H1 (cell line): ENCODE data around the gene P2RX2. TPM values are rescaled to one million over a fixed set of nuclear protein-coding genes. Genes with fewer than 3 reads are reported as not detected.

Source experiments
- CTCF ChIA-PET: fragments of 300-600 bp; sonication (Branson Sonifier 250); formaldehyde crosslinking; loops from one replicate; lab custom pipeline; 2021; ENCODE audit not compliant: partially characterized antibody; lab: Charles Lee
- POLR2A ChIA-PET: fragments of 300-600 bp; sonication (Branson Sonifier 250); formaldehyde crosslinking; loops from one replicate; lab custom pipeline; 2021; ENCODE audit warnings: inconsistent platforms; ENCODE audit not compliant: partially characterized antibody; lab: Charles Lee
- DNase-seq, 2 experiments: peaks; one replicate each; pipeline versions ENCODE4 v3.0.0 to v3.0.0-alpha.2; 2010 to 2022; ENCODE audit warnings: low spot score in 2 of 2, low read depth in 1 of 2, mixed read lengths in 1 of 2
- FAIRE-seq: peaks from 2 replicates; lab custom pipeline; 2011; peaks lifted over from hg19 to GRCh38; lab: Jason Lieb, UNC
- H2AFZ ChIP-seq: 2 replicates; pipeline ENCODE4 v1.8.1; 2012; ENCODE audit warnings: low read length, inconsistent platforms
- H2AK5ac ChIP-seq: 2 replicates; pipeline ENCODE4 v1.6.1; 2013; ENCODE audit warnings: low read depth, low read length
- H2BK120ac ChIP-seq: replicated peaks from 2 replicates; pipeline ENCODE3; 2013; ENCODE audit warnings: low read depth, low read length, inconsistent platforms
- H2BK12ac ChIP-seq: 2 replicates; pipeline ENCODE4 v1.6.1; 2013; ENCODE audit warnings: low read depth, low read length
- H2BK15ac ChIP-seq: 2 replicates; pipeline ENCODE4 v1.6.1; 2013; ENCODE audit warnings: low read length
- H2BK20ac ChIP-seq: 2 replicates; pipeline ENCODE4 v1.6.1; 2013; ENCODE audit warnings: low read length
- H2BK5ac ChIP-seq: 2 replicates; pipeline ENCODE4 v1.6.1; 2013; ENCODE audit warnings: low read depth, low read length
- H3K14ac ChIP-seq: 2 replicates; pipeline ENCODE4 v1.6.1; 2013; ENCODE audit warnings: inconsistent platforms; ENCODE audit not compliant: insufficient read length
- H3K18ac ChIP-seq: 2 replicates; pipeline ENCODE4 v1.6.1; 2013; ENCODE audit warnings: low read length; ENCODE audit errors: extremely low read depth
- H3K23ac ChIP-seq: 2 replicates; pipeline ENCODE4 v1.6.1; 2013; ENCODE audit warnings: inconsistent platforms; ENCODE audit not compliant: insufficient read length
- H3K23me2 ChIP-seq: 2 replicates; pipeline ENCODE4 v1.6.1; 2013; ENCODE audit warnings: low read depth, low read length
- H3K27ac ChIP-seq: 2 replicates; pipeline ENCODE4 v1.6.1; 2011; ENCODE audit warnings: low read depth, low read length, inconsistent platforms
- H3K27me3 ChIP-seq, 4 experiments: replicated peaks in 1 of 4; 1 replicate in 1 of 4; 2 replicates in 3 of 4; pipeline versions ENCODE4 v1.6.1 to v1.8.1; 2011 to 2013; ENCODE audit warnings: low read length in 3 of 4, mild to moderate bottlenecking in 3 of 4, inconsistent platforms in 2 of 4, mixed read lengths in 2 of 4, moderate library complexity in 1 of 4; ENCODE audit not compliant: control insufficient read depth in 3 of 4, insufficient read depth in 3 of 4; ENCODE audit errors: extremely low read depth in 1 of 4
- H3K36me3 ChIP-seq, 4 experiments: 2 replicates each; pipeline versions ENCODE4 v1.6.1 to v1.8.1; 2011 to 2013; ENCODE audit warnings: mild to moderate bottlenecking in 4 of 4, low read length in 3 of 4, moderate library complexity in 2 of 4, control low read depth in 1 of 4, inconsistent platforms in 1 of 4; ENCODE audit not compliant: insufficient read depth in 4 of 4, control insufficient read depth in 2 of 4
- H3K4ac ChIP-seq: replicated peaks from 2 replicates; pipeline ENCODE3; 2013; ENCODE audit warnings: low read length, low read depth, mixed read lengths, inconsistent platforms; ENCODE audit not compliant: insufficient read length
- H3K4me1 ChIP-seq, 4 experiments: replicated peaks in 1 of 4; 1 replicate in 1 of 4; 2 replicates in 3 of 4; pipeline versions ENCODE4 v1.6.1 to v1.8.1; 2011 to 2013; ENCODE audit warnings: low read length in 3 of 4, inconsistent platforms in 2 of 4, mixed read lengths in 1 of 4; ENCODE audit not compliant: insufficient read depth in 4 of 4, control insufficient read depth in 3 of 4
- H3K4me2 ChIP-seq, 2 experiments: 2 replicates each; pipeline versions ENCODE4 v1.6.1 to v1.8.1; 2011 to 2013; ENCODE audit warnings: low read depth in 2 of 2, low read length in 2 of 2, control low read depth in 1 of 2, inconsistent platforms in 1 of 2, mild to moderate bottlenecking in 1 of 2; ENCODE audit not compliant: insufficient read depth in 1 of 2
- H3K4me3 ChIP-seq, 4 experiments: fragments of 200-600, 300-600 bp in 1 of 4; sonication (generic), shearing (Covaris generic), sonication (Bioruptor Twin) in 1 of 4; 2 replicates each; pipeline versions ENCODE4 v1.5.1 to v1.8.1; 2011 to 2016; ENCODE audit warnings: low read length in 4 of 4, low read depth in 3 of 4, control low read depth in 2 of 4, inconsistent platforms in 2 of 4, mild to moderate bottlenecking in 2 of 4, mixed read lengths in 1 of 4, moderate library complexity in 1 of 4; ENCODE audit not compliant: insufficient read depth in 2 of 4; ENCODE audit errors: extremely low read depth in 1 of 4
- H3K56ac ChIP-seq: replicated peaks from 2 replicates; pipeline ENCODE3; 2013; ENCODE audit warnings: low read depth, mild to moderate bottlenecking, mixed read lengths, low read length, inconsistent platforms; ENCODE audit not compliant: insufficient read length
- H3K79me1 ChIP-seq: 2 replicates; pipeline ENCODE4 v1.6.1; 2013; ENCODE audit warnings: low read depth, low read length, control low read depth
- H3K79me2 ChIP-seq, 2 experiments: 2 replicates each; pipeline versions ENCODE4 v1.6.1 to v1.8.1; 2012 to 2013; ENCODE audit warnings: low read length in 2 of 2, mild to moderate bottlenecking in 2 of 2, inconsistent platforms in 1 of 2; ENCODE audit not compliant: insufficient read depth in 2 of 2, control insufficient read depth in 1 of 2
- H3K9ac ChIP-seq, 4 experiments: replicated peaks in 1 of 4; 1 replicate in 1 of 4; 2 replicates in 3 of 4; pipeline versions ENCODE4 v1.6.1 to v1.8.1; 2011 to 2013; ENCODE audit warnings: low read depth in 3 of 4, low read length in 3 of 4, control low read depth in 2 of 4, mild to moderate bottlenecking in 2 of 4, moderate library complexity in 2 of 4, inconsistent platforms in 1 of 4; ENCODE audit errors: extremely low read depth in 1 of 4
- H3K9me3 ChIP-seq, 2 experiments: 2 replicates each; pipeline versions ENCODE4 v1.6.1 to v1.8.1; 2012 to 2013; ENCODE audit warnings: mild to moderate bottlenecking in 2 of 2, moderate library complexity in 2 of 2, control low read depth in 1 of 2, inconsistent platforms in 1 of 2, low read depth in 1 of 2, low read length in 1 of 2, mixed read lengths in 1 of 2; ENCODE audit not compliant: insufficient read depth in 2 of 2
- H4K20me1 ChIP-seq, 2 experiments: replicated peaks in 1 of 2; 2 replicates each; pipeline versions ENCODE3 to v1.8.1; 2011 to 2013; ENCODE audit warnings: inconsistent platforms in 2 of 2, low read length in 2 of 2, mild to moderate bottlenecking in 1 of 2; ENCODE audit not compliant: insufficient read depth in 2 of 2, control insufficient read depth in 1 of 2
- H4K5ac ChIP-seq: 2 replicates; pipeline ENCODE4 v1.6.1; 2013; ENCODE audit warnings: low read length, low read depth, mixed read lengths, inconsistent platforms; ENCODE audit not compliant: insufficient read length
- H4K8ac ChIP-seq: 2 replicates; pipeline ENCODE4 v1.8.0; 2013; ENCODE audit warnings: mild to moderate bottlenecking, moderate library complexity, low read length, inconsistent platforms; ENCODE audit not compliant: insufficient read depth; ENCODE audit errors: extremely low read depth
- H4K91ac ChIP-seq: replicated peaks from 2 replicates; pipeline ENCODE3; 2013; ENCODE audit warnings: low read length, mixed read lengths, inconsistent platforms; ENCODE audit not compliant: insufficient read length
- CBX8 ChIP-seq: fragments of 300-800, 300-1000 bp; sonication (generic); IDR thresholded peaks from 2 replicates; pipeline ENCODE4 v1.7.1; 2016; ENCODE audit warnings: low read depth, low read length, borderline replicate concordance
- GABPA ChIP-seq: IDR thresholded peaks from 2 replicates; pipeline ENCODE4 v1.6.1; 2011; ENCODE audit warnings: mild to moderate bottlenecking, low read length, moderate library complexity, borderline replicate concordance; ENCODE audit not compliant: insufficient read depth
- GTF2F1 ChIP-seq: IDR thresholded peaks from 2 replicates; pipeline ENCODE4 v1.6.1; 2012; ENCODE audit warnings: low read depth, low read length, improper control_type of control experiment, borderline replicate concordance
- KDM1A ChIP-seq: fragments of 200-600, 300-600 bp; sonication (generic); IDR thresholded peaks from 2 replicates; pipeline ENCODE4 v1.7.1; 2016; ENCODE audit warnings: mild to moderate bottlenecking, low read length, borderline replicate concordance
- PHF8 ChIP-seq: fragments of 200-600 bp; sonication (generic); conservative IDR thresholded peaks from 2 replicates; pipeline ENCODE4 v1.7.1; 2012; ENCODE audit warnings: low read depth, mild to moderate bottlenecking, inconsistent platforms, low read length, moderate library complexity
- RXRA ChIP-seq: IDR thresholded peaks from 2 replicates; pipeline ENCODE4 v1.6.1; 2011; ENCODE audit warnings: low read depth, mild to moderate bottlenecking, low read length, moderate library complexity; ENCODE audit not compliant: insufficient read depth
- SIX5 ChIP-seq: IDR thresholded peaks from 2 replicates; pipeline ENCODE4 v1.6.1; 2011; ENCODE audit warnings: mild to moderate bottlenecking, low read depth, low read length
- SRF ChIP-seq: IDR thresholded peaks from 2 replicates; pipeline ENCODE4 v1.6.1; 2011; ENCODE audit warnings: mild to moderate bottlenecking, low read depth, low read length, moderate library complexity
- TBP ChIP-seq: IDR thresholded peaks from 2 replicates; pipeline ENCODE4 v1.6.1; 2011; ENCODE audit warnings: low read depth, low read length, improper control_type of control experiment
- TEAD4 ChIP-seq: IDR thresholded peaks from 2 replicates; pipeline ENCODE4 v1.6.1; 2012; ENCODE audit warnings: low read depth, low read length, inconsistent platforms, mixed read lengths
- WGBS, 2 experiments: shearing (Covaris generic) in 1 of 2; methylation state at CpG; one replicate each; pipeline versions ENCODE4 v1.1.6 to v1.1.7; 2013 to 2015; ENCODE audit warnings: low lambda C conversion rate in 2 of 2, mixed read lengths in 2 of 2, inconsistent platforms in 1 of 2, low coverage in 1 of 2, missing lambda C conversion rate in 1 of 2; ENCODE audit not compliant: insufficient replicate concordance in 2 of 2, insufficient coverage in 1 of 2, insufficient read length in 1 of 2; ENCODE audit errors: extremely low coverage in 1 of 2, missing lambda C conversion rate in 1 of 2; 5-methylcytosine and 5-hydroxymethylcytosine counted together
- polyA plus RNA-seq, 7 experiments: library from polyadenylated mRNA; depleted of rRNA in 3 of 7; stranded (reverse) in 5 of 7; unstranded in 2 of 7; fragments of >200 nt in 5 of 7; fragments of 200-250 nt in 2 of 7; gene quantifications; 1 replicate in 5 of 7; 2 replicates in 1 of 7; 4 replicates in 1 of 7; pipeline versions ENCODE4 v1.2.1 to v1.2.3, GENCODE V29; 2011 to 2013; ENCODE audit warnings: missing spikeins in 2 of 7, mixed read lengths in 2 of 7
- total RNA-seq: library from RNA; stranded (reverse); fragmentation: NEBNext Ultra II Directional; extraction: Animal tissue kit (Norgen Biotek cat#: 25700); gene quantifications from 2 replicates; pipeline ENCODE4 v1.2.1, GENCODE V29; 2021
- TF ChIP-seq, protein P1 (sequence below): IDR thresholded peaks from 2 replicates; pipeline ENCODE4 v1.6.1; 2011; ENCODE audit warnings: low read depth, mild to moderate bottlenecking, low read length; ENCODE audit not compliant: insufficient read depth
- TF ChIP-seq, protein P2 (sequence below): IDR thresholded peaks from 2 replicates; pipeline ENCODE4 v1.6.1; 2012; ENCODE audit warnings: inconsistent platforms

P2RX2 gene
- total and polyA plus RNA-seq, 2 of the 8 experiments (the other 6 are each of a cell fraction or from before 2014, with no cell fraction given): 0.84 to 2.2 TPM

GRCh38 chr12:132625731-132626430 is 7.3 kb downstream of the P2RX2 start:
- H4K20me1 ChIP-seq: peaks cover 7 to 12% of the 10 kb centered on the region in 2 experiments
- no peak overlapping the region for H3K56ac ChIP-seq
- H2BK12ac ChIP-seq: no peak overlapping the region
- H3K4ac ChIP-seq: no peak overlapping the region
- peaks cover 18 to 50% (median 35%) of the 10 kb centered on the region in 4 experiments; a peak in 7 of 8 replicates for H3K36me3 ChIP-seq
- no peak overlapping the region for H4K5ac ChIP-seq
- H4K8ac ChIP-seq: no peak overlapping the region
- H2AFZ ChIP-seq: no peak overlapping the region
- no peak overlapping the region for H3K9ac ChIP-seq
- no peak overlapping the region for H3K18ac ChIP-seq
- WGBS, 2 experiments: 94% methylated on average over 24 of the region's 24 CpGs; no CpG with 5 or more reads in 1 of the 2 experiments
- H3K27me3 ChIP-seq: no peaks in the 10 kb centered on the region
- no peak overlapping the region for H3K4me2 ChIP-seq
- no peak overlapping the region for H3K23ac ChIP-seq
- H3K27ac ChIP-seq: no peak overlapping the region
- H3K4me3 ChIP-seq: no peak overlapping the region
- FAIRE-seq: no peak
- no peaks in the 10 kb centered on the region; a peak in 1 of 7 replicates for H3K4me1 ChIP-seq
- no peak for DNase-seq
- no peak overlapping the region for H2AK5ac ChIP-seq
- H2BK15ac ChIP-seq: no peak overlapping the region
- H3K23me2 ChIP-seq: no peaks in the 10 kb centered on the region
- no peak overlapping the region for H2BK20ac ChIP-seq
- CTCF ChIA-PET: interaction anchor here (0.9 to 2.0 kb wide), 4 partner anchors 8 to 220 kb away, joined by 3 to 6 read pairs (median 5); no protein-coding TSS in a partner anchor
- H2BK120ac ChIP-seq: no peak overlapping the region
- H4K91ac ChIP-seq: no peak overlapping the region
- no peak overlapping the region; the same call in 1 of the 2 replicates for H2BK5ac ChIP-seq
- no peaks in the 10 kb centered on the region for H3K79me2 ChIP-seq
- POLR2A ChIA-PET: interaction anchor here (0.8 to 0.9 kb wide), 2 partner anchors 15 to 19 kb away, joined by 3 to 5 read pairs; no protein-coding TSS in a partner anchor
- H3K79me1 ChIP-seq: no peaks in the 10 kb centered on the region; the same call in 1 of the 2 replicates
- H3K14ac ChIP-seq: no peak overlapping the region
- H3K9me3 ChIP-seq: no peaks in the 10 kb centered on the region
- no peak for TF ChIP-seq SRF
- no peak for TF ChIP-seq GTF2F1
- TF ChIP-seq TBP: no peak
- no peak for TF ChIP-seq CBX8
- no peak for TF ChIP-seq PHF8
- TF ChIP-seq, protein P1, sequence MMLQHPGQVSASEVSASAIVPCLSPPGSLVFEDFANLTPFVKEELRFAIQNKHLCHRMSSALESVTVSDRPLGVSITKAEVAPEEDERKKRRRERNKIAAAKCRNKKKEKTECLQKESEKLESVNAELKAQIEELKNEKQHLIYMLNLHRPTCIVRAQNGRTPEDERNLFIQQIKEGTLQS: no peak
- TF ChIP-seq, protein P2, sequence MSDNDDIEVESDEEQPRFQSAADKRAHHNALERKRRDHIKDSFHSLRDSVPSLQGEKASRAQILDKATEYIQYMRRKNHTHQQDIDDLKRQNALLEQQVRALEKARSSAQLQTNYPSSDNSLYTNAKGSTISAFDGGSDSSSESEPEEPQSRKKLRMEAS: no peak
- TF ChIP-seq TEAD4: no peak
- TF ChIP-seq GABPA: no peak
- TF ChIP-seq SIX5: no peak
- TF ChIP-seq KDM1A: no peak
- no peak for TF ChIP-seq RXRA
